Chondrocyte (in vitro differentiated cells): ENCODE measurements around the gene USH2A. TPM values are rescaled to one million over a fixed set of nuclear protein-coding genes. Genes with fewer than 3 reads are reported as not detected.

ENCODE experiments used
- DNase-seq: peaks from one replicate; pipeline ENCODE4 v3.0.0; 2021; ENCODE audit warnings: mixed read lengths, low spot score
- H3K27ac Mint-ChIP-seq: one replicate; pipeline ENCODE4 v1.8.0; 2021; ENCODE audit warnings: mild to moderate bottlenecking, moderate library complexity, mixed read lengths; ENCODE audit not compliant: unreplicated experiment
- H3K27me3 Mint-ChIP-seq: 2 replicates; pipeline ENCODE4 v1.8.0; 2021; ENCODE audit warnings: low read depth, mixed read lengths
- H3K36me3 Mint-ChIP-seq: 2 replicates; pipeline ENCODE4 v1.8.0; 2021; ENCODE audit warnings: low read depth, mixed read lengths
- H3K4me1 Mint-ChIP-seq: 2 replicates; pipeline ENCODE4 v1.8.0; 2021; ENCODE audit warnings: low read depth, mild to moderate bottlenecking, mixed read lengths
- H3K4me3 Mint-ChIP-seq: one replicate; pipeline ENCODE4 v1.8.0; 2021; ENCODE audit warnings: mild to moderate bottlenecking, moderate library complexity, mixed read lengths; ENCODE audit not compliant: unreplicated experiment
- H3K9me3 Mint-ChIP-seq: 2 replicates; pipeline ENCODE4 v1.8.0; 2021; ENCODE audit warnings: low read depth, mixed read lengths
- total RNA-seq: library from RNA; stranded (reverse); gene quantifications from 3 replicates; pipeline ENCODE4 v1.2.1, GENCODE V29; 2021
- TF ChIP-seq, protein P1 (sequence below): fragments of 200-600 bp; sonication (generic); IDR thresholded peaks from 2 replicates; pipeline ENCODE4 v1.5.0; 2021; ENCODE audit warnings: antibody characterized with exemption, mild to moderate bottlenecking, moderate library complexity

Gene USH2A
- total RNA-seq, 1 donor from 2014 or later: not detected

DNA sequence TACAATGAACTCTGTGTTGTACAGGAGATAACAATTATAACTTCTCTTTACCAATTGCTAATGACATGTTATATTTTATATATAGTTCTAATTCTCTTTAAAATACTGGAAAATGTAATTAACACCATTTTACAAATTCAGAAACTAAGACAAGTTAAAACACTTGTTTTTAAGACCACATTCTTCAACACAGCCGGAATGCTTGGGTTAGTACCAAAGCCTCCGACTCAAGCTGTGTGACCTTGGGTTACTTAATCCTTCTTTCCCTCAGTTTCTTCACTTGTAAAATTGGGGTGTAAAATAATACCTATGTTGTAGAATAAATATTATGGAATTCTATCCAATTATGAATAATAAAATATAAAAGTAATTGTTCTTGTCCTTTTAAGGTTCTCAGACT lies 378.7 kb downstream of the USH2A start:
- H3K4me1 Mint-ChIP-seq: peaks cover 4% of the 10 kb centered on the region
- peaks cover 8% of the 10 kb centered on the region for H3K27me3 Mint-ChIP-seq
- no peak overlapping the region for H3K4me3 Mint-ChIP-seq
- TF ChIP-seq, protein P1, sequence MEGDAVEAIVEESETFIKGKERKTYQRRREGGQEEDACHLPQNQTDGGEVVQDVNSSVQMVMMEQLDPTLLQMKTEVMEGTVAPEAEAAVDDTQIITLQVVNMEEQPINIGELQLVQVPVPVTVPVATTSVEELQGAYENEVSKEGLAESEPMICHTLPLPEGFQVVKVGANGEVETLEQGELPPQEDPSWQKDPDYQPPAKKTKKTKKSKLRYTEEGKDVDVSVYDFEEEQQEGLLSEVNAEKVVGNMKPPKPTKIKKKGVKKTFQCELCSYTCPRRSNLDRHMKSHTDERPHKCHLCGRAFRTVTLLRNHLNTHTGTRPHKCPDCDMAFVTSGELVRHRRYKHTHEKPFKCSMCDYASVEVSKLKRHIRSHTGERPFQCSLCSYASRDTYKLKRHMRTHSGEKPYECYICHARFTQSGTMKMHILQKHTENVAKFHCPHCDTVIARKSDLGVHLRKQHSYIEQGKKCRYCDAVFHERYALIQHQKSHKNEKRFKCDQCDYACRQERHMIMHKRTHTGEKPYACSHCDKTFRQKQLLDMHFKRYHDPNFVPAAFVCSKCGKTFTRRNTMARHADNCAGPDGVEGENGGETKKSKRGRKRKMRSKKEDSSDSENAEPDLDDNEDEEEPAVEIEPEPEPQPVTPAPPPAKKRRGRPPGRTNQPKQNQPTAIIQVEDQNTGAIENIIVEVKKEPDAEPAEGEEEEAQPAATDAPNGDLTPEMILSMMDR: no peak
- H3K36me3 Mint-ChIP-seq: no peaks in the 10 kb centered on the region
- no peak overlapping the region for H3K27ac Mint-ChIP-seq
- no peaks in the 10 kb centered on the region for H3K9me3 Mint-ChIP-seq
- no peak for DNase-seq

DNA sequence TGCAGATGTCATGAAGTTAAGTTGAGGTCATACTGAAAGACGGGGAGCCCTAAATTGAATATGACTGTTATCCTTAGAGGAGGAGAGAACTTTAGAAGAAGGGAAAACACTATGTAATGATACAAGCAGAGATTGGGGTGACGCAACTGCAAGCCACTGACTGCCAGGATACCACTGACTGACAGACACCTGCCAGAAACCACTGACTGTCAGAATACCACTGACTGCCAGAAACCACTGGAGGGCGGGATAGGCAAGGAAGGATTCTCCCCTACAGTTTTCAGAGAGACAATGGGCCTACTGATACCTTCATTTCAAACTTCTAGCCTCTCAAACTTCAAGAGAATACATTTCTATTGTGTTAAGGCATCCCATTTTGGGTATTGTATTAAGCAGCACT lies 388.7 kb downstream of the USH2A start:
- H3K27me3 Mint-ChIP-seq: peaks cover 13% of the 10 kb centered on the region
- no peaks in the 10 kb centered on the region for H3K36me3 Mint-ChIP-seq
- no peak for DNase-seq
- H3K4me1 Mint-ChIP-seq: no peaks in the 10 kb centered on the region
- H3K27ac Mint-ChIP-seq: no peak overlapping the region
- H3K9me3 Mint-ChIP-seq: no peaks in the 10 kb centered on the region
- TF ChIP-seq, protein P1: peak; percentile 54
- no peak overlapping the region for H3K4me3 Mint-ChIP-seq

DNA sequence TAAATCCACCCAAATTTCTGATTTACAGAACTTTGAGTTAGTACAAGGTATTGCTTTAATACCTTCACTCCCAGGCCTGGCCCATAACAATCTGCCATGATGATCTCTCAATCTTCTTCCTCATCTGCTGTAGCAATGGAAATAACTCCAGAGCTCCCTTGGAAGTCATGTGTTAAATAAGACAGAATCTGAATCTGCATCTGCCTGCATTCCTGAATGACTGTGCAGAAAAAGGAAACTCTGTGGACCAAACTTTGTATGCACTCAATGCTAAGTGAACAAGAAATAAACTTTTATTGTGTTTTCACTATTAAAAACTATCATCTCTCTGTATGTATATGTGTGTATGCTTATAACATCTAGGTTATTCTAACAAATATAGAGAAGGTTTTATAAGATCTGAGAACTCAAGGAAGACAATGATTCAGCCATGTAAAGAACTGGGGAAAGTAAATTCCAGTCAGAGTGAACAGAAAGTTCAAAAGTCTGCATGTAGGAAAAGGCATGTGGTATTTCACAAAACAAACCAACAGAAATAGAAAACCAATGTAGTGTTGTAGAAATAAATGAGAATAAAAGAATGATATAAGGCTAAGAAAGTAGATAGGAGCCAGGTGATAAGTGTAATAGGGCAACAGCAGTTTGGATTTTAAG lies 390.2 kb downstream of the USH2A start:
- no peak overlapping the region for H3K27ac Mint-ChIP-seq
- H3K4me3 Mint-ChIP-seq: no peak overlapping the region
- H3K9me3 Mint-ChIP-seq: no peaks in the 10 kb centered on the region
- no peak for DNase-seq
- no peaks in the 10 kb centered on the region for H3K36me3 Mint-ChIP-seq
- H3K4me1 Mint-ChIP-seq: no peaks in the 10 kb centered on the region
- TF ChIP-seq, protein P1: no peak
- peaks cover 13% of the 10 kb centered on the region for H3K27me3 Mint-ChIP-seq

DNA sequence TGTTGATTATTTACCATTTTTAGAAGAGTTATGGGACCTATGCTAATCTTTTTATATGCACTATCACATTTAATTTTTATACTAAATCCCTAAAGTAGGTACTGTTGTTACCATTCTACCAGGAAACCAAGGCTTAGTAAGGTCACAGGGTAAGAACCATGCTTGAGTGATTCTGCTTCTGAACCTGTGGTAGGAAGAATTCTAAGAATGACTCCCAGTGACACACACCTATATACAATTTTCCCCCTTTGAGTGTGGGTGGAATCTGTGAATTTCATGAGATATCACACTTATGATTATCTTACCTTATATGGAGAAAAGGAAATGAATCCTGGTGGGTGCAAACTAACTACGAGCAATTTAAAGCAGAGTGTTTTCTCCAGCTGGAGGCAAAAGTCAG lies 391.0 kb downstream of the USH2A start:
- H3K4me1 Mint-ChIP-seq: no peaks in the 10 kb centered on the region

DNA sequence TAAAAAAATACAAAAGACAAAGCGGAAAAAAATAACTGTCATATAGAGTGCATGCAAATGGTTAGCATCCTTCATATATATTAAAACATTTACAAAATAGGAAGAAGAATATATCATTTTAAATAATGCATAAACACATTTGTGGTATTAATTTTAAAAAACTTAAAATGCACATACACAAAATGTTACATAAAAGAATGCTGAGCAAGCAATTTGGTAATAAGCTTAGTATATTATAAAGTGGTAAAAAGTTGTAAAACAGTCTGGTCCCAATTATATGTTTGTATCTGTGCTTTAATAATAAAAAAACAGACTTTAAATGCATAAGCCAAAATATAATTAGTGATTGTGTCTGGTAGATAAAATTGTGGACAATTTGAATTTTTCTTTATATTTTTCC lies 394.6 kb downstream of the USH2A start:
- Mint-ChIP-seq H3K36me3 (no peaks in the 10 kb centered on the region), H3K9me3 (no peaks in the 10 kb centered on the region), H3K4me3 (no peak overlapping the region), H3K27me3 (peaks cover 11% of the 10 kb centered on the region), H3K4me1 (no peaks in the 10 kb centered on the region), H3K27ac (no peak overlapping the region)
- TF ChIP-seq, protein P1: no peak
- no peak for DNase-seq

More for the DNA sequence above, 391.0 kb downstream of the USH2A start:
- H3K27me3 Mint-ChIP-seq: peaks cover 10% of the 10 kb centered on the region
- TF ChIP-seq, protein P1: no peak
- no peak for DNase-seq
- H3K9me3 Mint-ChIP-seq: no peaks in the 10 kb centered on the region
- no peak overlapping the region for H3K27ac Mint-ChIP-seq
- no peak overlapping the region for H3K4me3 Mint-ChIP-seq
- H3K36me3 Mint-ChIP-seq: no peaks in the 10 kb centered on the region
